Measurements from ENCODE around the gene UACA. TPM values are rescaled to one million over a fixed set of nuclear protein-coding genes. Genes with fewer than 3 reads are reported as not detected.
A peak's percentile ranks its signal among the peaks of the same experiment; 100 is the strongest.
"Not testable (repeated sequence)": the region's sequence is repeated elsewhere in the genome, so short reads cannot be mapped to it uniquely, and the experiment has no call there.

The UACA gene, protein sequence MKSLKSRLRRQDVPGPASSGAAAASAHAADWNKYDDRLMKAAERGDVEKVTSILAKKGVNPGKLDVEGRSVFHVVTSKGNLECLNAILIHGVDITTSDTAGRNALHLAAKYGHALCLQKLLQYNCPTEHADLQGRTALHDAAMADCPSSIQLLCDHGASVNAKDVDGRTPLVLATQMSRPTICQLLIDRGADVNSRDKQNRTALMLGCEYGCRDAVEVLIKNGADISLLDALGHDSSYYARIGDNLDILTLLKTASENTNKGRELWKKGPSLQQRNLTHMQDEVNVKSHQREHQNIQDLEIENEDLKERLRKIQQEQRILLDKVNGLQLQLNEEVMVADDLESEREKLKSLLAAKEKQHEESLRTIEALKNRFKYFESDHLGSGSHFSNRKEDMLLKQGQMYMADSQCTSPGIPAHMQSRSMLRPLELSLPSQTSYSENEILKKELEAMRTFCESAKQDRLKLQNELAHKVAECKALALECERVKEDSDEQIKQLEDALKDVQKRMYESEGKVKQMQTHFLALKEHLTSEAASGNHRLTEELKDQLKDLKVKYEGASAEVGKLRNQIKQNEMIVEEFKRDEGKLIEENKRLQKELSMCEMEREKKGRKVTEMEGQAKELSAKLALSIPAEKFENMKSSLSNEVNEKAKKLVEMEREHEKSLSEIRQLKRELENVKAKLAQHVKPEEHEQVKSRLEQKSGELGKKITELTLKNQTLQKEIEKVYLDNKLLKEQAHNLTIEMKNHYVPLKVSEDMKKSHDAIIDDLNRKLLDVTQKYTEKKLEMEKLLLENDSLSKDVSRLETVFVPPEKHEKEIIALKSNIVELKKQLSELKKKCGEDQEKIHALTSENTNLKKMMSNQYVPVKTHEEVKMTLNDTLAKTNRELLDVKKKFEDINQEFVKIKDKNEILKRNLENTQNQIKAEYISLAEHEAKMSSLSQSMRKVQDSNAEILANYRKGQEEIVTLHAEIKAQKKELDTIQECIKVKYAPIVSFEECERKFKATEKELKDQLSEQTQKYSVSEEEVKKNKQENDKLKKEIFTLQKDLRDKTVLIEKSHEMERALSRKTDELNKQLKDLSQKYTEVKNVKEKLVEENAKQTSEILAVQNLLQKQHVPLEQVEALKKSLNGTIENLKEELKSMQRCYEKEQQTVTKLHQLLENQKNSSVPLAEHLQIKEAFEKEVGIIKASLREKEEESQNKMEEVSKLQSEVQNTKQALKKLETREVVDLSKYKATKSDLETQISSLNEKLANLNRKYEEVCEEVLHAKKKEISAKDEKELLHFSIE (N-terminal part only)
- total RNA-seq, result 1 to 10 TPM in 1 of 2 experiments, under 1 TPM in 1; 0.61 to 1.0 TPM

DNA sequence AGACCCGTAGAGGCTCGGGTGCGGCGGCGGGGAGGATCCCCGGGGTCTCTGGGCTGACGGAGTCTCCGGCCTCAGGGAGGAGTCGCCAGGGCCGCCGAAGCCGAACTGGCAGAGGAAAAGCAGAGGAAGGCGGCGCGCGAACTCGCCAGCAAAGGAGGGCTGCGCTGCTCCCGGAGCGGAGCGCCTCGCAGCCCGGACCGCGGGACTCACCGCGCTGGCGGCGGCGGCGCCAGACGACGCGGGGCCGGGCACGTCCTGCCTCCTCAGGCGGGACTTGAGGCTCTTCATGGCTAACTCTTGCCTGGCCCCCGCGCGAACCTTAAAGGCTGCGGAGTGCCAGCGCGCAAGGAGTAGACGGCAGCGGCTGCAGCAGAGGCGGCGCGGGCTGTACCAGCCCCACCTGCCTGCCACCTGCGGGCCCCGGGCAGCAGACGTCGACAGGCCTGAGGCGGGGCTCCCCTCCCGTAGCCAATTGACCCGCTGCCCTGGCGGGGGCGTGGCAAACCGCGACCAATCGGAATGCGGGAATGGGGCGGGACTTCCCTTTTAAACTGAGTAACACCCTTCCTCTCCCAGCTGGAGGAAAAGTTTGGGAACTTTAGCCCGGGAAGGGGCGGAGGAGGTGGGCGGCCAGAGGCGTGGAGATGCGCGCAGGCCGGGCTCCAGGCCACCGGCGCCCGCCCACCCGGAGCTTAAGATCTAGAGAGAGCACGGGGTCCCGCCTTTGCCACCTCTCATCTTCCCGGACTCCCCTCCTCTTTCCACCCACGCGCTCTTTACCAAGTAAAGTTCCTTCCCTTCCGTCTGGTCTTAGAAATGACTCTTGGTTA is at the start of gene UACA:
Gene UACA (minus strand): TSS at position 439 of the 830 bp plus-strand sequence. CDS start 151 bp downstream, at position 288.
- DNase-seq (peak; percentile 80), ATAC-seq (peak; percentile 97)
- Mint-ChIP-seq H3K4me1 (peaks cover 18% of the 10 kb centered on the region), H3K4me3 (peak within 1 kb of the TSS; percentile 76), H3K27ac (no peak within 1 kb of the TSS), H3K27me3 (peaks cover 66% of the 10 kb centered on the region), H3K36me3 (peaks cover 4% of the 10 kb centered on the region), H3K9me3 (ENCODE audit: low read depth) (no peaks in the 10 kb centered on the region)
- CTCF ChIA-PET, result no interaction called here

DNA sequence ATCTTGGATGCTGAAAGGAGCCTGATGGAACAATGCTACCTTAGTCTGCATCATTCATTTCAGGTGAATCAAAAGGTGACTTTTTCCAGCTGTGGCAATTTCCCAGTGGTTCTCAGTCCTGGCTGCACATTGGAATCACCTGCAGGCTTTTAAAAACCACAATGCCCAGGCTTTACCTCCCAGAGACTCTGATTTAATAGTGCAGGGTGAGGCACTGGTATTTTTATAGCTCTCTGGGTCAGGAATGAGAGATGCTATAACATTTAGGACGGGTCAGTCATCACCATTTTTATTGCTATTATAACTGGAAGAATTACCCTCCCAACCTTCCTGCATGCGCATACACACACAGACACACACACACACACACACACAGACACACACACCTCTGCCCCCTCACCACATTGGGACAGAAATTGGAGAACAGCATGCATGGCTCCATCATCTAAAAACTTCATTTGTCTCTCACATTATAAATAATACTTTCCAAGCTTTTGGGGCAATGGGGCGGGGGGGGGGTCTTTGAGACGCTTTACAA is 49.5 kb upstream of the UACA start:
- no peak for ATAC-seq
- CTCF ChIA-PET, result interaction anchor here (0.7 to 3.6 kb wide), 7 partner anchors 12 to 146 kb away, joined by 3 to 22 read pairs (median 5); no protein-coding TSS in a partner anchor
- Mint-ChIP-seq H3K36me3 (no peaks in the 10 kb centered on the region), H3K27ac (no peak overlapping the region), H3K4me1 (peaks cover 4% of the 10 kb centered on the region), H3K9me3 (ENCODE audit: low read depth) (no peaks in the 10 kb centered on the region), H3K4me3 (no peak overlapping the region), H3K27me3 (peaks cover 7% of the 10 kb centered on the region)
- no peak for DNase-seq

DNA sequence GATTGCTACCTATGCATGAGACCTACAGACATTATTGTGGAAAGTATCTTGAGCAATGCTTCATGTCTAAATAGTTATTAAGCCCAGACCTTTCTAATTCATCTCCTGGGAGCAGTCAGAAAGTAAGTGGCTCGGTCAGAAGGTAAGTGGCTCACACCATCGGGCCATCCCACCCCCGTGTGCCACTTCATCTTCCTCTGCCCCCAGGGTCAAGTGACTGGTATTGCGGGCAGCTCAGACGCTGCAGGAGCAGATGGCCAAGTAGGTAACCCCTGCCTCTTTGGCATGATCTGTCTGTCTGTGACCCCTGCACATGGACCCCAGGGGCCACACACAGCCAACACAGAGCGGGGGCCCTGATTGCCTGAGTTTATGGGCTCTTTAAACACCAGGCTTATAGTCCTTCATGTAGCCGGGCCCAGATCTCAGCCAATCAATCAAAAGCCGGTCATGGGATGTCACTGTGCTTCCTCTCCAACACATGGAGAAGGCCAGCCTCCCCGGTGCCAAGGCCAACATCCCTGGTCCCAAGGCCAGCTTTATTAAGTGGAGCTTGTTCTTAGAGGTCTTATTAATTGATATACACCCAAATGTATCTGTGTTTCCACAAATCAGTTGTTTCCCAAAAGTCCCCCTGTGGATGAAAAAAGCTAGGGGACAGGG is 47.7 kb upstream of the UACA start:
- no peak for ATAC-seq
- no peak overlapping the region for H3K27ac Mint-ChIP-seq
- H3K4me3 Mint-ChIP-seq, result no peak overlapping the region
- H3K9me3 Mint-ChIP-seq (ENCODE audit: low read depth), result no peaks in the 10 kb centered on the region
- peaks cover 7% of the 10 kb centered on the region for H3K27me3 Mint-ChIP-seq
- CTCF ChIA-PET, result interaction anchor here (0.8 to 3.6 kb wide), 12 partner anchors 10 to 143 kb away, joined by 3 to 22 read pairs (median 4); no protein-coding TSS in a partner anchor
- DNase-seq, result no peak
- H3K4me1 Mint-ChIP-seq, result peaks cover 4% of the 10 kb centered on the region
- H3K36me3 Mint-ChIP-seq, result no peaks in the 10 kb centered on the region

DNA sequence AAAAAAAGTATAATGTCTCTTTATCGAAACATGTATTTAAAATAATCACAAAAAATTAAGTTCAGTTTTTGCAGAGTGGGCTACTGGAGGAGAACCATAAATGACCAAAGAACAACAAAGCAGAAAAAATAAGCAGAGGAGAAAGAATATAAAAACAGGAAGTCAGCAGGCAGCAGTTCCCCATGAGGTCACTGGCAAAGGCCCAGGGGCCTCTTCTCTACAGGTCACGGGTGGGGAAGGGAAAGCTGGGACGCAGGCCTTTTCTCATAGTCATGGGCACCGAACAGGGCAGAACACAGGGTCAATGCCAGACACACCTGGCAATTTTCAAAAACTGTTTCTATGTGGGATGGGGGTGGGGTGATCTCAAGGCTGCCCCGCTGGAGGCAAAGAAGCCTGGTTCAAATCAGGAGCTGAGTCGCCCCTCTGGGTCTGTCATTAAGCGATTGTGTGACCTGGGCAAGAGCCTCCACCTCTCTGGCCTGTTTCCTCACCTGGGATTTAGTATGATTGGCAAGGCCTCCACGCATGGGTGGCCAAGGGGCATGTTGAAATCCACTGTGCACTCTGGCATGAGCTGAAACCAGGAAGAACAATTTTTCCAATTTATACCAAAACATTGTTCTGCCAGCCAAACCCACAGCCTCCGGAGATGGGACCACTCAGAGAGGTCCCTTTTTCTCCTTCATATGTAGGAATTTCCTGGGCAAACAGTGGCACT is 43.8 kb upstream of the UACA start:
- Mint-ChIP-seq H3K27ac (no peak overlapping the region), H3K9me3 (ENCODE audit: low read depth) (no peaks in the 10 kb centered on the region)
- CTCF ChIA-PET, result interaction anchor here (1.7 kb wide), 1 partner anchor 18 kb away, joined by 4 read pairs; no protein-coding TSS in a partner anchor

DNA sequence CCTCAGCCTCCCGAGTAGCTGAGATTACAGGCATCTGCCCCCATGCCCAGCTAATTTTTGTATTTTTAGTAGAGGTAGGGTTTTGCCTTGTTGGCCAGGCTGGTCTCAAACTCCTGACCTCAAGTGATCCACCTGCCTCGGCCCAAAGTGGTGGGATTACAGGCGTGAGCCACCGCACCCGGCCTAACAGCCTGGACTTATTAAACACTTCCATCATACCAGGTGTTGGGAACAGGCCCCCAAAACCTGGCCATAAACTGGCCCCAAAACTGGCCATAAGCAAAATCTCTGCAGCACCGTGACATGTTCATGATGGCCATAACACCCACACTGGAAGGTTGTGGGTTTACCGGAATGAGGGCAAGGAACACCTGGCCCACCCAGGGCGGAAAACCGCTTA is 41.0 kb upstream of the UACA start:
- H3K36me3 Mint-ChIP-seq; H3K27ac Mint-ChIP-seq; ATAC-seq; H3K4me1 Mint-ChIP-seq; H3K27me3 Mint-ChIP-seq; DNase-seq; H3K4me3 Mint-ChIP-seq; CTCF ChIA-PET; H3K9me3 Mint-ChIP-seq (ENCODE audit: low read depth): not testable (repeated sequence)

More for the DNA sequence above, 43.8 kb upstream of the UACA start:
- no peaks in the 10 kb centered on the region for H3K36me3 Mint-ChIP-seq
- peaks cover 3% of the 10 kb centered on the region for H3K4me1 Mint-ChIP-seq
- H3K4me3 Mint-ChIP-seq, result no peak overlapping the region
- DNase-seq (no peak), ATAC-seq (no peak)
- H3K27me3 Mint-ChIP-seq, result peaks cover 3% of the 10 kb centered on the region

DNA sequence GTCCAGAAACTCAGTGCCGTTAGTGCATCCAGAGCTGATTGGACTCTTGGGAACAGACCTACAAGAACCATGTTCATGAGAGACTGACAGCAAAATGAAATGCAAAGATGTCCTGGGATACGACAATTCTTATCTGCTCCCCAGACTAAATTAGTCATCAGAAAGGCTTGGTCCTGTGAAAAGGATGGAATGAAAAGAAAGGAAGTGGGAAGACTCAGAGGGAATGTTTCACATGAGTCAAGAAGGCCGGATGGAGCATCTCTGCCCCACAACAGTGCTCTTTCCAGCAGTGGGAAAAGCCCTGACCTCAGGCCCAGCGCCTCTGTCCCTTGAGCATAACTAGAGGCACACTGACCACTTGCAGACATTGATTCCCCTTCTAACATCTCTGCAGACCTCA is 39.3 kb upstream of the UACA start:
- CTCF ChIA-PET, result no interaction called here
- no peak overlapping the region for H3K27ac Mint-ChIP-seq

DNA sequence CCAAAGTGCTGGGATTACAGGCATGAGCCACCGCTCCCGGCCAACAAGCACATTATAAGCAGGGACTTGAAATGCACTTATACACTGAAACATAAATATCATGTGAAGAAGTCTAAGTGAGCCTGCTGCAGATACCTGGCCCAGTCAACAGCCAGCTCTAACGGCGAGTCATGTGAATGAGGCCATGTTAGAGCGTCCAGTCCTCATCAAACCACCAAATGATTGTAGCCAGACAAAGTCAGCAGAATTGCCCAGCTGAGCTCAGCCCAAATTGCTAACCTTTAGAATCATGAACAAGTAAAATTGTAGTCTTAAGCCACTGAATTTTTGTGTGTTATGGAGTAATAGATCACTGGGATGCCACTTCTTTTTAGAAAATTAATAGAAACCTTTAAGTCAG is 37.8 kb upstream of the UACA start:
- Mint-ChIP-seq H3K4me1 (no peaks in the 10 kb centered on the region), H3K27me3 (no peaks in the 10 kb centered on the region), H3K4me3 (no peak overlapping the region), H3K27ac (no peak overlapping the region), H3K9me3 (ENCODE audit: low read depth) (no peaks in the 10 kb centered on the region), H3K36me3 (no peaks in the 10 kb centered on the region)
- DNase-seq (no peak), ATAC-seq (no peak)
- CTCF ChIA-PET, result interaction anchor here (0.8 kb wide), 1 partner anchor 10 kb away, joined by 4 read pairs; no protein-coding TSS in a partner anchor

More for the DNA sequence above, 39.3 kb upstream of the UACA start:
- Mint-ChIP-seq H3K27me3 (no peaks in the 10 kb centered on the region), H3K4me1 (no peaks in the 10 kb centered on the region), H3K9me3 (ENCODE audit: low read depth) (no peaks in the 10 kb centered on the region), H3K4me3 (no peak overlapping the region), H3K36me3 (no peaks in the 10 kb centered on the region)
- ATAC-seq (no peak), DNase-seq (no peak)

DNA sequence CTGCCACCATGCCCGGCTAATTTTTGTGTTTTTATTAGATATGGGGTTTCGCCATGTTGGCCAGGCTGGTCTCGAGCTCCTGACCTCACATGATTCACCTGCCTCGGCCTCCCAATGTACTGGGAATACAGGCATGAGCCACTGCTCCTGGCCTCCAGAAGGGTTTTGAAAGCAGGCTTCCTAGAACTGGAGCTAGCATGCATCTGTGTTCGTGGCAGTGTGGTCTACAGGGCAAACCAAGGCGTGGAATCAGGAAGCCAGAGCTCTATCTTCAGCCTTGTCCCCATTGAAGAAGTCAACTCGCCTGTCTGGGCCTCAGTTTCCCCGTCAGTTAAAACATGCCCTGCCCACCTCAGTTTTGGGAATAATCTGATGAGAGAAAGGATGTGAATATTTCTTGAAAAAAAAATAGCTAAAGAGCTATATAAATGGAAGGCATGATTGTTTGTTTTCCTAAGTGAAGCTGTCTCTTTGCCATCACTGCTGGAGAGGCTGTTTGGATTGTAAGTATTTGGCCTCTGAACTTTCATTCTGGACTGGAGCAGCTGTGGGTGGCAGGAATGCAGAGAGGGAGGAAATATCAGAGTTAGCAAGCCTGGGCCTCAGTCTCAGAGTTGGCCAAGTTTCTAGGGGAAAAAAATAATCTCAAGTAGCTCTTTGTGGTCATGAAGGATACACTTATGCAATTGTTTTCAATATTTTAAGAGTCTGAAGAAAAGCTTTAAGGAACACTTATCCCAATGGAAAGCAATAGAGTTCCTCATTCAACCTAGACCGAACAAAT is 36.5 kb upstream of the UACA start:
- no peak overlapping the region for H3K4me3 Mint-ChIP-seq
- no peaks in the 10 kb centered on the region for H3K27me3 Mint-ChIP-seq
- CTCF ChIA-PET, result interaction anchor here (1.4 kb wide), 1 partner anchor 12 kb away, joined by 6 read pairs; no protein-coding TSS in a partner anchor
- ATAC-seq, result no peak
- no peak for DNase-seq
- H3K9me3 Mint-ChIP-seq (ENCODE audit: low read depth), result no peaks in the 10 kb centered on the region
- H3K36me3 Mint-ChIP-seq, result no peaks in the 10 kb centered on the region
- H3K4me1 Mint-ChIP-seq, result no peaks in the 10 kb centered on the region
- H3K27ac Mint-ChIP-seq, result no peak overlapping the region

DNA sequence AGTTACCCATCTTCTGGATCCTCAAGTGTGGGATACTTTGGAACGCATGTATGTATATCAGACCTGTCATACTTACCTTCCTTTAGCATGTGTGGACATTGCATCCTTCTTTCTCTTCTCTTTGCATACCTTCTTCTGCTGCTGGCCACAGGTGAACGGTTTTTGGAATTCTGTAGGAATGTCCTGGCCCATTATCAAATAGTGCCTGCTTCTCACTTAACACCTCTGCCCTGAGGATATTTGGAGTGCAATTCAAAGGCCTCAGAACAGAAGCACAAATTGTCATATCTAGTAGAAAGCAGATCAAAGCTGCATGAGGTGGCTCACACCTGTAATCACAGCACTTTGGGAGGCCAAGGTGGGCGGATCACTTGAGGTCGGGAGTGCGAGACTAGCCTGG is 34.1 kb upstream of the UACA start:
- H3K27me3 Mint-ChIP-seq, result peaks cover 8% of the 10 kb centered on the region

DNA sequence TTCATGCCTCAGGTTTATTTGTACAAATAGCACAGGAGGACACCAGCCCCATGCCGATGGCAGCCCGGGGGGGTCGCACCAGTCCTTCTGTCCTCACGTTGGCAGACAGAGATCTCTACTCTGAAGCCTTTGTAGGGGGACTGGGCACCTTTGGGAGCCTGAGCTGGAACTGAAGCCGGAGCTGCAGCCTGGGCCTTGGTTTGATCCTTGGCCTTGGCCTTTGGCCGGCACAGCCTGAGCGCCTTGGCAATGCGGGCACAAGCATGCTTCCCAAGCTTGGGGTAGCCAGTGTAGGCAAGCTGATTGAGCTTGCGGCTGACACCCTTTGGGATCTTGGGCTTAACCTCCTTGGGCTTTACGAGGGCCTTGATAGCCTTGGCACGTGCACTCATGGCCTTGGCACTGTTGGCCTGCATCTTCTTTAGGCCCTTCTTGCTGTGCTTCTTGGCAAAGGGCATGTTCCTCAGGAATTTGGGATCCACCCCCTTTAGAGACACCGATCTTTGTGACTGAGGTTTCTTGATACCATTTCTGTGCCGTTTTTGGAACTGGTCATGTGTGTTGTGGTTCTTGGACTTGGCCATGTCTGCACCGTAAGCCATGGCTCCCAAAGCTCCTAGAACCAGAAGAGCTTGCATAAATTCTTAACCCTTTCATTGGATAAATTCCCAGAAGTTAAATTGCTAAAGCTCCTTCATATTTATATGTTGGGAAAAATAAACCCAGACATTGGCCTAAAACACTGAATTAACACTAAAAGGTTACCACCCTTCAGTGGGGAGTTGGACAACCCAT is 33.4 kb upstream of the UACA start:
- Mint-ChIP-seq H3K4me1 (no peaks in the 10 kb centered on the region), H3K27ac (no peak overlapping the region), H3K36me3 (no peaks in the 10 kb centered on the region), H3K27me3 (peaks cover 14% of the 10 kb centered on the region), H3K4me3 (no peak overlapping the region), H3K9me3 (ENCODE audit: low read depth) (no peaks in the 10 kb centered on the region)
- ATAC-seq (no peak), DNase-seq (no peak)
- CTCF ChIA-PET, result interaction anchor here (0.6 to 0.9 kb wide), 2 partner anchors 15 to 341 kb away, joined by 3 read pairs; no protein-coding TSS in a partner anchor

More for the DNA sequence above, 34.1 kb upstream of the UACA start:
- Mint-ChIP-seq H3K4me1 (no peaks in the 10 kb centered on the region), H3K36me3 (no peaks in the 10 kb centered on the region), H3K4me3 (no peak overlapping the region), H3K9me3 (ENCODE audit: low read depth) (no peaks in the 10 kb centered on the region), H3K27ac (no peak overlapping the region)
- DNase-seq (no peak), ATAC-seq (no peak)
- CTCF ChIA-PET, result interaction anchor here (0.9 kb wide), 1 partner anchor 14 kb away, joined by 3 read pairs; no protein-coding TSS in a partner anchor
